Activated gamma-delta T cell treated with Interleukin-2 at 50 U/mL for 16 hours (primary cell): ENCODE measurements around the gene TBC1D10A.

Source experiments
- DNase-seq: peaks from one replicate; pipeline ENCODE4 v3.0.0-alpha.2; 2020

The TBC1D10A gene

DNA sequence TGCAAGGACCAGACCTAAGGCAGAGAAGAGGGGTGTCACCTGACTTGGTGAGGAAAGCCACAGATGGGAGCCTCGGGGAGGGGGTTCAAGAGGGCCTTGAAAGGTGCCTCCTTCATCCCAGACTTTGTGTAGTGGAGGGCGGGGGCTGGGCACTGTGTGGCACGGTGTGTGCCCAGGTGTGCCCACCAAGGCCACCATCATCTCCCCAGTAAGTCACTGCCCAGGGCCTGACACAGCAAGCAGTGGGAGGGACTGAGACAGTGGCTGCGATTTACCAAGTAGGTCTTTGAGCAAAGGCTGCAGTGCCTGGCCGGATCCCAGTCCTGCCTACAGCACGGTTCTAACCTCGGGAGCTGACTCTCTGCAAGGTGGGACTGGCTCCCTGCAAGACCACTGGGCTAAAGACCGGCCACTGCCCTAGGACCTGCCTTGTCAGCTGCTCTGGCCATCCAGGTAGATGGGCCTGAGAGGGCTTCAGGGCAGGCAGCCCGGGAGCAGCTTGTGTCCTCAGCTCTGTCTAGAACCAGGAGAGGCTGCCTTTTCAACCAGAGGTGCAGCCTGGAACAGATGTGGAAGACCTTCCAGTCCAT, 61.5 kb downstream of the TBC1D10A start:
- DNase-seq: no peak

DNA sequence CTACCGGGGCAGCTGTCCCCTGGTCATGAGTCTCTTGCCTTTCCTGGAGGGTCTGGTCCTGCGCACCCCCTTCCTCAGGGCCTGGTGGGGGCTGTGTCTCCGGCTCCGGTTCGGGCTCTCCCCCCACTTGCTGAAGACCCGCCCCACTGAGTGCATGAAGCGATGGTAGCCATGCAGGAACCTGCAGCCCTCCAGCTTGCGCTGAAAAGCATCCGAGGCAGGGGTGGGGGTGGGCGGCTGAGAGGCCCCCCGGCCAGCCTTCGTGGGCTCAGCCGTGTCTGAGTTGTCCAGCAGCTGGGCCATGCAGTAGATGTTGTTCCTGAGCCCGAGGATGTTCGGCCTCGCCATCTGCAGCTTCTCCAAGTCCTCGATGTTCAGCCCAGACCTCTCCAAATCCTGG, 62.9 kb downstream of the TBC1D10A start:
- DNase-seq: no peak

DNA sequence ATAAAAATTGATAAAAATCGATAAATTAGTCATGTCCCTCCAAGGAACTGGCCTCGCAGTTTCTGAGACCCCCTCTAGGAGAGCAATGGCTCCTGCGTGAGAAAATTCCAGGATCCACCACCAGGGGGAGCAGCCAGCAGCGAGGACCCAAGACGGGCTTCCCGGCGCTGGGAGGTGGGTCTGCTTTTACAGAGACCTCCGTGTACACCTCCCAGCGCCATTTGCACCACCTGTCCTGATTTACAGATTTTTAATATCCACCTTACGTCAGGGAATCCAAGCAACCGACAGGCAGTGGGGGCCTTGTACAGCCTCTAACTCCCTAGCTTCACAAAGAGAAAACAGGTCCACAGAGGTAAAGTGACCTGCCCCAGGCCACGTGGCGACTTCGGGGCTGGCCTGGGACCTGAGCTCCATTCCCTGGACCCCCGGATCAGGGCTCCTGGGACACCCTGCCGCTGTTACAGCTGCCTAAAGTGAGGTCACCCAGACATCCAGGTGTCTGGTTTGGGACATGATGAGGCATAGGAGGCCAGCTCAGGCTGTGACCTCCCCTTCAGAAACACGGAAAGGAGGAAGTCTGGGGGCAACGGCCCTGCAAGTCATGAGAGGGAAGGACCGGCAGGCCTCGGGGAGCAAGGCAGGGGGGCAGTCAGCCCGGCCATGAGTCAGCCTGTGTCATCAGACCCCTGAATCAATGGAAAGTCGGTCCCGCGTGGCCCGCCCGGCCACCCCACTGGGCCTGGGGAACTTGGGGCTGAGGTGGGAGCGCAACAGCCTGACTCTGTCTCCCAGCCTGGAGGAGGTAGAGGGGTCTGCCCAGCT, 63.6 kb downstream of the TBC1D10A start:
- DNase-seq: peak; percentile 83

DNA sequence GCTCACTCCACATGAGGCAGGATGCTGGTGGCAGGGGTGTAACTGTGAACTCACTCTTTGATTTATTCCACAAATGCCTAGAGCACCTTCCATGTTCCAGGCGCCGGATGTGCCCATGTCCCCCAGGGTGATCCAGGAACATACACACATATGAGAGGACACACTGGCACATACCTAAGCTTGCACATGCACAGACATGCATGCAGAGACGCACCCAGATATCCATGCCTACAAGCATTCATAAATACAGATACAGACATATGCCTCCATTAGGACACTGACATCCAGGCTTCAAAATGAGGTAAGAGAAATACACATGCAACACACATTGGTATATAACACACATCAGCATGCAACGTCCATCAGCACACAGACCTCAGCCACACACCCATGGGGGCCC, 64.6 kb downstream of the TBC1D10A start:
- no peak for DNase-seq

DNA sequence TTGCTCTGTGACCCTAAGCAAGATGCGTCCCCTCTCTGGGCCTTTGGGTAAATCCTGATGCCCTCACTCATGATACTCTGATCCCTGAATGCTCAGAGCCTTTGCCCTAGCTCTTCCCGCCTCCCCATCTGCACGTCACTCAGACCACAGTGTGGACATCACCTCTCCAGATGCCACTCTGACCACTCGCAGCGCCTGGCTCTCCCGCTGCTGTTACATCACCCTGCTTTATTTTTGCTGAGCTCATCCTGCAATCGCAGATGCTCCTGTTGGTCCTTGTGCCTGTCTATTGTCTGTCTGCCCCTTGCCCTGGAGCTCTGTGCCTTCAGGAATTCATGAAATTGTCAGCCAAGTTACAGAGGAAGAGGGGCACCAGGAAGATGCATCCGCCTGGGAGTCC, 65.6 kb downstream of the TBC1D10A start:
- DNase-seq: no peak

DNA sequence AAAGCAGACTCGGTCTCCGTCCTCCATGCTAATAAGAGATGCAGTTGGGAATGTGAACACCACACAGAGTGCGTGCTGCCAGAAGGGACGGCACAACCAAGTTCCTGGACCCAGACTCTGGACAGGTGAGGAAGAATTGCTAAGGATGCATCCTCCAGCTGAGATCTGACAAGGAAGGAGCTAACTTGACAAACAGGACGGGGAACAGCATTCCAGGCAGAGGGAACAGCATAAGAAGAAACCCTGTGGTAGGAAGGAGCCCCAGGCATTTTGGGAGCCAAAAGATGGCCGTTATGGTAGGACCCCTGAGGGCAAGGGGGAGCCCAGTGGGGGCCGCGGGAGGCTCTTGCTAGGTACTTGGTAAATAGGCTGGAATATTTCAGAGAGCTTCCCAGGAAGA, 66.1 kb downstream of the TBC1D10A start:
- DNase-seq: no peak

DNA sequence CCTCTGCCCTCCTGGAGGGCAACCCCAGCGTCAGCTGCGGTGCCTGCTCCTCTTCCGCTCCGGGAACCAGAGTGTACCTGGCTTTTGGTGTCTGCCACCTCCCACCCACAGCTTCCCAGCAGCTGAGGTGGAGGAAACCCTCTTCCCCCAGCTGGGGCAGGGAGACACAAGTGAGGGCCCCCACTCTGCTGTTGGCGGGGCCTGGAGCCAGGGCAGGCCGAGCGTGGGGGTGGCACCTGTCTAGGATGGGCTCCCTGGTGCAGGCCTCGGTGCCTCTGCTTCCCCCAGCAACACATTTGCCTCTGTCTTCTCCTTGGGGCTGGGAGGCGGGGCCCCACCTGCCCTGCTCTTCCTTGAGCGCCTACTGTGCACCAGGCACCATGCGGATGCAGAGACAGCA, 66.5 kb downstream of the TBC1D10A start:
- DNase-seq: no peak

DNA sequence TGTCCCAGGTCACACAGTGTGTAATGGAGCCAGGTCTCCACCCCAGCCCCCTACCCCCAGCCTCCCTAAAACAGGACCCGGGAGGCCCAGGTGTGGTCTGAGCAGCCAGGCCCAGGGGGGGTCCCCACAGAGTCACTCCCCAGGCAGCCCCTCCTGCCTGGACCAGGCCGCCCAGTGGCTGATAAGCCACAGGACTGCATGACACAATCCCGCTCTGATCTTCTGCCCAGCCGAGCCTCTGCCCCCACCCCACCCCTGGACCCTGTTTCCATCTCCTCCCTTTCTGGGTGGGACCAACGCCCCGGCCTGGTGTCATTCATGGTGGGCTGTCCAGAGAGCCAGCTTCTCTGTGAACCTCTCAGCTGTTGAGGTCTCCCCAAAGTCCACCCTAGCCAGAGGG, 72.4 kb downstream of the TBC1D10A start:
- DNase-seq: no peak

DNA sequence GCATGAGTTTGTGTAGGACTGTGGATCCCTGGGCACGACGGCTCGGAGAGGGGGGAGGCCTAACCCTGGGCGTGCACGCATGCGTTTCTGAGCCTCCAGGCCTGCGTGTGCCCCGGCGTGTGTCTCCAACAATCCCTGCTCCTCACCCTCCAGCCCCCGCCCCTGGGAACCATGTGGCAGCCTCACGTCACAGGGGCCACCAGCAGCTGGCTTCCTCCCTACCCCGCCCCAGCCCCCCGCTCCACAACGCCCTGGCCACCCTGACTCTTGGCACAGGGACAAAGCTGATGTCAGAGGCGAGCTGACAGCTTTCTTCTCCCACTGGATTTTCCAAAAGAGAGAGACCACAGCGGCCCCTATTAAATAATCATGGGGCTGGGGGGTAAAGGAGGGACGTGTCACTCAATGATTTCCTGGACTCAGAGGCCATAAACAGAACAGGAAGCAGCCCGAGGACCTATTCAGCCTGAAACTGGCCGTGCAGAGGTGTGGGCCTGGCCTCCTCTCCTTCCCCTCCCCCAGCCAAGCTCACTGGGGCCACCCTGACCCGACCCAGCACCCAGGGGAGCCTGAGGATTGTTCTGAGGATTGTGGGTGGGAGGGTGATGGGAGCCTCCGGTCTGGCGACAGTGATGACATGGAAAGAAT, 73.4 kb downstream of the TBC1D10A start:
- no peak for DNase-seq

DNA sequence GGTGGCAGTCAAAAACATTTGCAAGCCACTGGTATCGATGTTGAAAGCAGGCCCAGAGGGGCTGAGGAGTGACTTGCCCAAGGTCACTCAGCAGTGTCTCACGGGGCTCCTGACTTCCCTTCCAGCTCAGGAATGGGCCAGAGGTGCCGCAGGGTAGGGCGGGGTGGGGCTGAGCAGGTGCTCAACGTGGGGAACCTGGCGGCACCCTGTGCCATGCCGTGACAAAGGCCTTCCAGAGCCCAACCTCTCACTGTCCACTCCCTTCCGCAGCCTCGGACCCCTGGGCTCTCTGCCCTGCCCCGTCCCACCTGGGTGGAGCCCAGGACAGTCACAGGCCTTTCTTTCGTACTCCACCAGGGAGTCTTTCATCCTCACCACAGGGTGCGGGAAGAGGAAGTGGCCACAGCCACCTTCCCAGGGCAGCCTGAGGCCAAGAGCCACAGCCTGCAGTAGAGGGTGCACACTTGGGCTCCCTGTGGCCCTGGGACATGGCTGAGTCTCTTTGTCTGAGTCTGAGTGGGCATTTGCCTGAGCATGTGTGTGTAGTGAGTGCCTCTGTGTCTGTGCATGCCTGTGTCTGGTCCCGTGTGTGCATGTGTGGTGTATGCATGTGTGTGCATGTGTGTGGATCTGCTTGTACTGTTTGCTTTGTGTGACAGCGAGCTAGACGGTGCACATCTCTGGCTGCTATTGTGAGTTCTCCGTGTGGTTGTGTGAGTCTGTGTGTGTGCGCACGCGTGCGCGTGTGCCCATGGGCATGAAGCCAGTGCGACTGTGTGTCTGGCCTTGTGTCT, 74.1 kb downstream of the TBC1D10A start:
- no peak for DNase-seq

DNA sequence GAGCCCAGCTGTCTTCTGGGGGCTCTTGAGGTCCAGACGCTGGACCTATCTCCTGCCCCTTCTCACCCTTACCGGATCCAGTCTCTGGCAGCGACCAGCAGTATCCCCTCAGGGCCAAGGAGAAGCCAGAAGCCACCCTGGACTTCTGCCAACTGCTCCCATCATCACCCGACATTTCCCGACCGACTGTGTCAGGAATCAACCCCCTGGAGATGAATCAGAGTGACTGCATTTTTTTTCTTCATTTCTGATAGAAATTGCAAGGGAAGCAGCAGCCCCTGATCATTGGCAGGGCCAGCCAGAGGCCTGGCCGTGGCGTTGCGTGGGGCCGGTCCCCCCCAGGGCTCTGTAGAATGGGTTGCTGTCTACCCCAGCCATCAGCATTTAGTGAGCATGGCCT, 75.0 kb downstream of the TBC1D10A start:
- DNase-seq: no peak

DNA sequence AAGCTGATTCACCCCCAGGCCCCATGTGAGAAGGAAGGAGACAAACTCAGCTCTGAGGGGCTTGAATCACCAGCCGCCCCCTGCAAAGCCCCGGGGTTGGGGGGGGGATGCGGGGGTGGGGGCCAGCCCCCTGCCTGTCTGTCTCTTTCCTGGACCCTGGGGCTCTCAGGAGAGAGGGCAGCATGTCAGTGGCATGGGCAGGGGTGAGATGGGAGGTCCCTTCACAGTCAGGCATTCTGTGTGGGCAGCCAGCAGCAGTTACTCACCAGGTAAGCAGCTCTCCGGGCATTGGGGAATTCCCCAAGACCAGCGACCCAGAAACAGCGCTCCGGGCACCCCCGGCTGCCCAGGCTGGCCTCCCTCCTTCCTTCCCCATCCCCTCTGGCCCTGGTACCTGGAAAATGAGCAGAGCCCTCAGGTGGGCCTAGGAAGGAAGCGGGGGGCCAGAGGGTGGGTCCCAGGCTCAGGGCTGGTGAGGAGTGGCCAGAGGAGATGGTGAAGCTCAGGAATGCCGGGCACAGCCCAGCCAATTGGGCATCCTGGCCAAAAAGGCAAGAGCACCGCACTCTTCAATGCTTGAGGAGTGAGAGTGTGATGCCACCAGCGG, 76.0 kb downstream of the TBC1D10A start:
- DNase-seq: no peak

DNA sequence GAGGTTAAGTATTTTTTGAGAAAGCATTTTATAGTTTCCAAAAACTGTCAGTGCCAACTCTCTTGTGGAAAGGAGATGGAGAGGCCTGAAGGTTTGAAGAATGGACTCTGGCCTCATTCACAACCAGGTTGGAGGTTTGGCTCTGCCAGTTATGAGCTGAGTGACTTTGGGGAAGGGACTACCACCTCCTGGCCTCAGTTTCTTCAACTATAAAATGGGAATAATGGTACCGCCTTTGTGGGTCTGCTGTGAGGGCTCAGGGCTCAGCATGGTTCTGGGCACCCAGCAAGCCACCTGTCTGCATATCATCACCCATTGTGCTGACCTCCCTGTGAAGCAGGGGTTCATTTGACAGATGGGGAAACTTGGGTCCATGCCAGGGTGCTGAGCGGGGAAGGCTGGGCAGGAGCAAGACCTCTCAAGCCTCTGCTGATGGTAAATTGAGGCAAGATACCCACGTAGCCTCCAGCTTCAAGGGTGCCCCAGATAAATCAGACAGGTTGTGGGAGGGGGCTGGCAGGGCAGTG, 76.6 kb downstream of the TBC1D10A start:
- no peak for DNase-seq

DNA sequence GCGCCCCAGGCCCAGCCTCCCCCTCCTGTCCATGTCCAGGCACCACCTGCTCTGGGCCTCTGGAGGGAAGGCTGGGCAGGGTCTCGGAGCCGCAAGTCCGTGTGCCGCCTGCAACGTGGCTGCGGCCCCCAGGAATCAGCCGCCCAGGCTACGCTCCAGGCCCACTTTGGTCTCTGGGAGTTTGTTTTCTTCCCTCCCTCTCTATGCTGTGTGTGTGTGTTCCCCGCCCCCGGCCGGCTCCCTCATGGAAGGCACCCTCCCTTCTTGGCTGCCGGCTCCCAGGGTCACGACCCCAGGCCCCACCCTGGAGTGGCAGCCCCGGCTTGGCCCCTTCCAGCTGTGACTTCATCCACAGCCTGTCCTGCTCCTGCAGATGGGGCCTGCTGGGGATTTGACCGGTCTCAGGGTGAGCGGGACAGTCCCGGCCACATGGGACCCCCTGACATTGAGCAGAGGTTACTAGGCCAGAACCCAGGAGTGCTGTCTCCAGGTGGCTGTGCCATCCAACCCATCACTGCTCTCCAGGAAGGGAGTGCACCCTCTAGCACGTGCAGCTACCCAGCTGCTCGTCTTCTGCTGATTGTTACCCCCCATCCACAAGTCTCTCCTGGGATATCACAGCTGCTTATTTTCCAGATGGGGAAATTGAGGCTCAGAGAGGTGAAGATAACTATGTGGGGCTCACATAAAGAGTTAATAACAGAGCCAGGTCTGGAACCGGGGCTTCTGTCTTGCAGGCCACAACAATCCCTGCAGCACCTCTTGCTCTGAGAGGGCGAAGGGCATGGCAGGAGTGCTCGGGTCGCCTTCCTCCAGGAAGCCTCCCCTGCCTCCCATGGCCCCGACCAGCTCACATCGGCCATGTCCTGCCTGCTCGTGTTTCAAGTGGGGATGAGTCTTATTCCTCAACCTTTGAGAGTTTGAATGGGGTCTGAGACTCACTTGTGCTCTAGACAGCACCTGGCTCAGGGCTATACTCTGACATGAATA, 77.4 kb downstream of the TBC1D10A start:
- DNase-seq: no peak

DNA sequence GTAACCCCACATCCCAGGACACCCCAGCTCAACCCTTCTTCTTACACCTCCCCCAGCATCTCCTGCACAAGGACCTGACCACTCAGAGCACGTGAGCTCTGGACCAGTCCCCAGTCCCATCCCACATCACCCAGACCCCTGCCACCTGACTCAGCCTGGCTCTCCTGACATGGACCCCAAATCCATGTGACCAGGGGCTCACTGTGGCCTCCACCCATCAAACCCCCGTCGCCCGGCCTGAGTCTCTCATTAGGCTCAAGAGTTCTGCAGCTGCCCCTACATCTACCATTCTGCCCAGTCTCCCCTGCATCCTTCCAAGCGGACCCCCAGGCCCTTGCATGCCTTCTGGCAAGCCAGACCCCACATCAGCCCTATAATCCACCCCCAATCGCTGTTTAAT, 78.3 kb downstream of the TBC1D10A start:
- DNase-seq: no peak

DNA sequence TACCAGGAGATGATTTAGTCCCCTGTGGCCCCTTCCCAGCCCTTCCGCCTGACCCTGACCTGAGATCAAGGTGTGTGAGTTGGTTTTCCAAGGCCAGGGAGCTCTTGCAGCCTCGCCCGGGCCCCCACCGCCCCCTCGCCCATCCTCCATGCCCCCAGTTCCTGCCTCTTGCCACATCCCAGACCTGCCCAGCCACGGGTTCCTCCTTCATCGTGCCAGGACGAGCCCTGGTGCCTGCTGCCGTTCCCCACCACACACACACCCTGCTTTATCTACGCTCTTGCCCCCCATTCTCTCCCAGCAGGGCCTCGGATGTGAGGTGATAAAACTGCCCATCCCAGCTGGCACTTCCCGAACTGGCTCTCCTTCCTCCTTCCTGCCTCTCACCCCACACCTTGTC, 78.8 kb downstream of the TBC1D10A start:
- no peak for DNase-seq

DNA sequence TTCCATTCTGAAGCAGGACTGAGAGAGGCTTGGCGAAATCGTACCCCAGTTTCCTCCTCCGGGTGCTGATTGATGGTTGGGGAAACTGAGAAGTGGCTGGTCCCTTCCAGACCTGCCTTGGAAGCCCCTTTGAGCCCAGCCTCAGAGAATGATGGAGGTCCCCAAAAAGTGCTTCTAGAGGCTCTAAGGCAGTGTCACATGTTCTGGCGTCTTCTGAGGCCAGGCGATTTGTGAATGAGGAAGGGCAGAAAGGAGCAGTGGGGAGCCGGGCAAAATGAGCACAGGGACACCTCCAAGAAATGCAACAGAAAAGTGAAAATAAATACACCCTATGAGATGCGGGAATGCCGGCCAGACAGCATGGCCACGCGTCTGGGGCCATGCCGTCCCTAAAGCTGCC, 79.2 kb downstream of the TBC1D10A start:
- DNase-seq: no peak

DNA sequence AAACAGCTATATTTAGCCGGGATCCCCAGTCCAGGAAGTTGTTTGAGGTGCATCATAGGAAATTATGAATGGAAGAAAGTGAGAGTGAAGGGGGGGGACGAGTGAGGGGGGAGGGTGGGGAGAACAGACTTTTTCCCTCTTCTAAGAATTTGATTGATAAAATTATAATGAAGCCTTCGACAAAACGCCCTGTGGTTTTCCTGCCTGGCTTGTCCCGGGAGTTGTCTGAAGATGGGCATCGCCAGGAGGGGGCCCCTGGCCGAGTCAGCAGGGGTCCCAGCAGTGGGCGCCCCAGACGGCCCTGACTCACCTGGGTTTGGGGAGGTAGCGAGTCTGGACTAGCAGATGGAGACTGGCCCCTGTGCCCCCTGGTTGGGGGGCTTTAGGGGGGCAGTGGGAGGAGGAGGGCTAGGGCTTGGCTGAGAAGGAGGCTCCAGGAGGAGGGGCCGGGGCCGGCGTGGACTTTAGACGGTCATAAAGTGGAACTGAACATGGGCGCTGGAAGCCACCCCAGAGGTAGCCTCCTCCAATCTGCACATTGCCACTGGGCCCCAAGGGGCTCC, 79.8 kb downstream of the TBC1D10A start:
- DNase-seq: no peak

DNA sequence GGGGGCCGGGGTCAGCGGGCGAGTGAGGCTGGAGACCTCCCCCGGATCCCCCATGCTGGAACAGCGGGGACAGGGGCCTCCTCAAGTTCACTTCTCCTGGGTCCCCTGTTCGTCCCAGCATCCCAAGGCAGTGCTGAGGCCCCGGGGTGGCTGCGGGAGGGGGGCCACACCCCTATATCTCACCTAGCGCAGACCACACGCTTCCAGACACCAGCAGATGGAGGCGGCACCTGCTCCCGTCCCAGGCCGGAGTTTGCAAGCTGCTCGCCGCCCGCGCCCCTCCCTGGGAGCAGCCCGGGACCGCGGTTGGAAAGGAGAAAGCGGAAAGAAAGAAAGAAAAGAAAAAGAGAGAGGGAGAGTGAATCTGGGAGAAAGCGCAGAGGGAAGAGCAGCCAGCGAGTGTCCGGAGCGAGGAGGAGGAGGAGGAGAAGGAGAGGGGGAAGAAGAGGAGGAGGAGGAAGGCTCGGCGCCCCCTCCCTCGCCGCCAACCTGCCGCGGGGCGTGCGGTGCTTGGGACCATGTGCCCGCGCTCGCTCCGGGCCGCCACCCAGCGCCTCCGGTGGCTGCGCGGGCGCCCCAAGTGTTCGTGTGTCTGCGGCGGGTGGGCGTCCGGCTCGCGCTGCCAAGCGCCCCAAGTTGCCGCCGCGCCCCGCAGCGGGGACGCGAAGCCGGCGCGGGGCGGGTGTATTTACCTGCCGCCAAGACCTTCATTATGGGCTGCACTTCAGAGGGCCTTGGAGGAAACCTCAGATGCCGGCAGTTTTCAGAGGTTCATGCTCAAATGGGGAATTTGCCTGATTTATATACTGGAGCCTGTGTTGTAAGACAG, 80.5 kb downstream of the TBC1D10A start, which contains the start of gene LIF:
Gene LIF (minus strand): TSS at position 775 of the 829 bp plus-strand sequence. CDS start 64 bp downstream, at position 711.
- DNase-seq: peak; percentile 28
